ENCODE data around the gene RAPGEF5. TPM values are rescaled to one million over a fixed set of nuclear protein-coding genes. Genes with fewer than 3 reads are reported as not detected.

Gene RAPGEF5
- total RNA-seq, 1 experiment from 2014 or later, result 15.6 TPM

DNA sequence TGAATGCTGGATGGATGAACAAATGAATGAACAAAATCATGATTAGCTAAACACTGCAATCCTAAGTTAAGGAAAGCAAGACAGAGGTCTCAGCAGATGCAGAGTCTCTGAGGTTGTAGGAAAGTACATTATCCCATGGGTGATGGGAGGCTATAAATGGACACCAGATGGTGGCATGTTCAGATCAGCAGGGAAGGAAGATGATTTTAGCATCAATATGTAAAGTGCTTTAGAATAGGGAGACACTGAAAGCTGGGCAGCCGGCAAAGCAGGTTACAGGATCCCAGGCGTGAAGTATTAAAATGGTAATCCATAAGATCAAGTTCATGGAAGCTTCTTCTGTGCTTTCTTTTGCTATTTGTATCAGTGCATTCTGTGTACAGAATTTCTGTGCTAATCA, 7.9 kb upstream of the RAPGEF5 start:
- H3K4me3 ChIP-seq (replicated peaks in 1 of 2; ENCODE audit: low read depth in 1 of 2, low read length in 2 of 2), result no peak overlapping the region
- no peak overlapping the region for H3K9ac ChIP-seq (ENCODE audit: low read length)
- no TSS peak for BruUV-seq (replicated peaks)
- H3K4me1 ChIP-seq (ENCODE audit: control insufficient read depth in 1 of 2, insufficient read depth in 2 of 2, low read length in 2 of 2), result no peaks in the 10 kb centered on the region
- ATAC-seq (no peak), DNase-seq (ENCODE audit: low read depth, low spot score) (no peak)
- intact Hi-C loops (cut with micrococcal nuclease), result no loop called here
- H3K9me2 ChIP-seq (ENCODE audit: insufficient read depth), result no peaks in the 10 kb centered on the region
- no peak overlapping the region for H3K27ac ChIP-seq (ENCODE audit: low read depth, low read length)
- H3K9me3 ChIP-seq (ENCODE audit: control insufficient read depth in 1 of 2, insufficient read depth in 1 of 2, low read depth in 1 of 2, low read length in 2 of 2), result no peaks in the 10 kb centered on the region
- H3K27me3 ChIP-seq (ENCODE audit: insufficient read depth, low read length), result no peaks in the 10 kb centered on the region
- no peak overlapping the region for H3K4me2 ChIP-seq (ENCODE audit: low read length)
- CTCF ChIA-PET, result no interaction called here
- H3K79me2 ChIP-seq (ENCODE audit: insufficient read depth, low read length), result no peaks in the 10 kb centered on the region
- POLR2A ChIA-PET, result interaction anchor here (0.7 kb wide), 1 partner anchor 123 kb away, joined by 4 read pairs; no protein-coding TSS in a partner anchor
- no peak overlapping the region for H2AFZ ChIP-seq (ENCODE audit: low read depth, low read length, poor library complexity, severe bottlenecking)
- no peaks in the 10 kb centered on the region for H4K20me1 ChIP-seq (ENCODE audit: insufficient read depth)
- no peaks in the 10 kb centered on the region for H3K36me3 ChIP-seq (ENCODE audit: control insufficient read depth in 1 of 2, insufficient read depth in 2 of 2, low read length in 2 of 2)
- TF ChIP-seq ELF1 (IDR thresholded peaks at IDR 0.05; ENCODE audit: borderline replicate concordance, low read depth) (no peak), ZNF274 (IDR thresholded peaks at IDR 0.05; ENCODE audit: low read depth, low read length) (no peak), SIN3A (IDR thresholded peaks at IDR 0.05; ENCODE audit: low read depth) (no peak), YY1 (IDR thresholded peaks at IDR 0.05; ENCODE audit: extremely low read depth, insufficient replicate concordance, low read depth, low read length) (no peak), SP1 (IDR thresholded peaks at IDR 0.05; ENCODE audit: low read depth) (no peak), FOSL1 (IDR thresholded peaks at IDR 0.05; ENCODE audit: low read depth) (no peak), POLR2A (IDR thresholded peaks at IDR 0.05; ENCODE audit: borderline replicate concordance, extremely low read depth, insufficient read depth, insufficient read length) (no peak), CEBPB (IDR thresholded peaks at IDR 0.05; ENCODE audit: low read depth) (no peak), JUND (IDR thresholded peaks at IDR 0.05) (no peak), CBX3 (IDR thresholded peaks at IDR 0.05; ENCODE audit: low read depth) (no peak), TCF7L2 (IDR thresholded peaks at IDR 0.05; ENCODE audit: borderline replicate concordance, extremely low read depth, insufficient read depth, insufficient read length) (no peak), EZH2phosphoT487 (IDR thresholded peaks at IDR 0.05; ENCODE audit: borderline replicate concordance) (no peak), RAD21 (IDR thresholded peaks at IDR 0.05; ENCODE audit: low read depth) (no peak), EZH2 (IDR thresholded peaks at IDR 0.05) (no peak), ZFX (IDR thresholded peaks at IDR 0.05) (no peak), EGR1 (IDR thresholded peaks at IDR 0.05; ENCODE audit: low read depth) (no peak)
- TF ChIP-seq, protein P1, sequence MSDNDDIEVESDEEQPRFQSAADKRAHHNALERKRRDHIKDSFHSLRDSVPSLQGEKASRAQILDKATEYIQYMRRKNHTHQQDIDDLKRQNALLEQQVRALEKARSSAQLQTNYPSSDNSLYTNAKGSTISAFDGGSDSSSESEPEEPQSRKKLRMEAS (IDR thresholded peaks at IDR 0.05), result no peak
- TF ChIP-seq, protein P2, sequence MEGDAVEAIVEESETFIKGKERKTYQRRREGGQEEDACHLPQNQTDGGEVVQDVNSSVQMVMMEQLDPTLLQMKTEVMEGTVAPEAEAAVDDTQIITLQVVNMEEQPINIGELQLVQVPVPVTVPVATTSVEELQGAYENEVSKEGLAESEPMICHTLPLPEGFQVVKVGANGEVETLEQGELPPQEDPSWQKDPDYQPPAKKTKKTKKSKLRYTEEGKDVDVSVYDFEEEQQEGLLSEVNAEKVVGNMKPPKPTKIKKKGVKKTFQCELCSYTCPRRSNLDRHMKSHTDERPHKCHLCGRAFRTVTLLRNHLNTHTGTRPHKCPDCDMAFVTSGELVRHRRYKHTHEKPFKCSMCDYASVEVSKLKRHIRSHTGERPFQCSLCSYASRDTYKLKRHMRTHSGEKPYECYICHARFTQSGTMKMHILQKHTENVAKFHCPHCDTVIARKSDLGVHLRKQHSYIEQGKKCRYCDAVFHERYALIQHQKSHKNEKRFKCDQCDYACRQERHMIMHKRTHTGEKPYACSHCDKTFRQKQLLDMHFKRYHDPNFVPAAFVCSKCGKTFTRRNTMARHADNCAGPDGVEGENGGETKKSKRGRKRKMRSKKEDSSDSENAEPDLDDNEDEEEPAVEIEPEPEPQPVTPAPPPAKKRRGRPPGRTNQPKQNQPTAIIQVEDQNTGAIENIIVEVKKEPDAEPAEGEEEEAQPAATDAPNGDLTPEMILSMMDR (IDR thresholded peaks at IDR 0.05 in 2 of 3, conservative IDR thresholded peaks at IDR 0.05 in 1 of 3; ENCODE audit: borderline replicate concordance in 1 of 3, insufficient read depth in 1 of 3, low read depth in 2 of 3, low read length in 2 of 3), result no peak
- TF ChIP-seq, protein P3, sequence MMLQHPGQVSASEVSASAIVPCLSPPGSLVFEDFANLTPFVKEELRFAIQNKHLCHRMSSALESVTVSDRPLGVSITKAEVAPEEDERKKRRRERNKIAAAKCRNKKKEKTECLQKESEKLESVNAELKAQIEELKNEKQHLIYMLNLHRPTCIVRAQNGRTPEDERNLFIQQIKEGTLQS (IDR thresholded peaks at IDR 0.05), result no peak
- TF ChIP-seq, protein P4, sequence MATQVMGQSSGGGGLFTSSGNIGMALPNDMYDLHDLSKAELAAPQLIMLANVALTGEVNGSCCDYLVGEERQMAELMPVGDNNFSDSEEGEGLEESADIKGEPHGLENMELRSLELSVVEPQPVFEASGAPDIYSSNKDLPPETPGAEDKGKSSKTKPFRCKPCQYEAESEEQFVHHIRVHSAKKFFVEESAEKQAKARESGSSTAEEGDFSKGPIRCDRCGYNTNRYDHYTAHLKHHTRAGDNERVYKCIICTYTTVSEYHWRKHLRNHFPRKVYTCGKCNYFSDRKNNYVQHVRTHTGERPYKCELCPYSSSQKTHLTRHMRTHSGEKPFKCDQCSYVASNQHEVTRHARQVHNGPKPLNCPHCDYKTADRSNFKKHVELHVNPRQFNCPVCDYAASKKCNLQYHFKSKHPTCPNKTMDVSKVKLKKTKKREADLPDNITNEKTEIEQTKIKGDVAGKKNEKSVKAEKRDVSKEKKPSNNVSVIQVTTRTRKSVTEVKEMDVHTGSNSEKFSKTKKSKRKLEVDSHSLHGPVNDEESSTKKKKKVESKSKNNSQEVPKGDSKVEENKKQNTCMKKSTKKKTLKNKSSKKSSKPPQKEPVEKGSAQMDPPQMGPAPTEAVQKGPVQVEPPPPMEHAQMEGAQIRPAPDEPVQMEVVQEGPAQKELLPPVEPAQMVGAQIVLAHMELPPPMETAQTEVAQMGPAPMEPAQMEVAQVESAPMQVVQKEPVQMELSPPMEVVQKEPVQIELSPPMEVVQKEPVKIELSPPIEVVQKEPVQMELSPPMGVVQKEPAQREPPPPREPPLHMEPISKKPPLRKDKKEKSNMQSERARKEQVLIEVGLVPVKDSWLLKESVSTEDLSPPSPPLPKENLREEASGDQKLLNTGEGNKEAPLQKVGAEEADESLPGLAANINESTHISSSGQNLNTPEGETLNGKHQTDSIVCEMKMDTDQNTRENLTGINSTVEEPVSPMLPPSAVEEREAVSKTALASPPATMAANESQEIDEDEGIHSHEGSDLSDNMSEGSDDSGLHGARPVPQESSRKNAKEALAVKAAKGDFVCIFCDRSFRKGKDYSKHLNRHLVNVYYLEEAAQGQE (IDR thresholded peaks at IDR 0.05; ENCODE audit: low read depth), result no peak
- RAD21 ChIA-PET (ENCODE audit: low non-redundant PET in 1 of 2, low total read pairs in 2 of 2, uncharacterized antibody in 2 of 2, unreplicated experiment in 2 of 2), result no interaction called here
